Activated CD8-positive, alpha-beta T cell treated with anti-CD3 and anti-CD28 coated beads for 36 hours (primary cell): ENCODE measurements around the gene ST8SIA2. TPM values are rescaled to one million over a fixed set of nuclear protein-coding genes. Genes with fewer than 3 reads are reported as not detected.

Experiments used
- ATAC-seq: fragments of 200-7000 bp; cut with Tn5 transposase; one replicate; pipeline ENCODE4 v1.10.0; 2021; ENCODE audit warnings: mild to moderate bottlenecking, moderate library complexity
- CTCF ChIA-PET: fragments of 350-600 bp; sonication (Branson Sonifier 250); formaldehyde crosslinking; loops from one replicate; lab custom pipeline; 2021; ENCODE audit warnings: antibody characterized with exemption; lab: Charles Lee
- POLR2A ChIA-PET: fragments of 350-600 bp; sonication (Branson Sonifier 250); formaldehyde crosslinking; loops from one replicate; lab custom pipeline; 2021; ENCODE audit warnings: antibody characterized with exemption; lab: Charles Lee
- DNase-seq: peaks from one replicate; pipeline ENCODE4 v3.0.0-alpha.2; 2020
- H3K27ac Mint-ChIP-seq: one replicate; pipeline ENCODE4 v1.8.0; 2021; ENCODE audit warnings: mild to moderate bottlenecking, mixed read lengths
- H3K27me3 Mint-ChIP-seq: one replicate; pipeline ENCODE4 v1.8.0; 2021; ENCODE audit warnings: mixed read lengths
- H3K36me3 Mint-ChIP-seq: one replicate; pipeline ENCODE4 v1.8.0; 2021; ENCODE audit warnings: low read depth, mixed read lengths
- H3K4me1 Mint-ChIP-seq: one replicate; pipeline ENCODE4 v1.8.0; 2021; ENCODE audit warnings: low read depth, mixed read lengths
- H3K4me3 Mint-ChIP-seq: one replicate; pipeline ENCODE4 v1.8.0; 2021; ENCODE audit warnings: mild to moderate bottlenecking, moderate library complexity, mixed read lengths
- H3K9me3 Mint-ChIP-seq: one replicate; pipeline ENCODE4 v1.8.0; 2021; ENCODE audit warnings: mixed read lengths
- CTCF ChIP-seq: fragments of 200-600 bp; IDR thresholded peaks from one replicate; pipeline ENCODE4 v1.8.0; 2022; ENCODE audit warnings: antibody characterized with exemption, mild to moderate bottlenecking
- intact Hi-C: fragments of 100-400 bp; cut with micrococcal nuclease; formaldehyde crosslinking; loops from one replicate; pipeline ENCODE4 v1.10.0; 2022
- total RNA-seq, 2 experiments: library from RNA; stranded (reverse); gene quantifications; one replicate each; pipeline ENCODE4 v1.2.3, GENCODE V29; 2021

Gene ST8SIA2
- total RNA-seq, 2 experiments from 2014 or later = not detected

DNA sequence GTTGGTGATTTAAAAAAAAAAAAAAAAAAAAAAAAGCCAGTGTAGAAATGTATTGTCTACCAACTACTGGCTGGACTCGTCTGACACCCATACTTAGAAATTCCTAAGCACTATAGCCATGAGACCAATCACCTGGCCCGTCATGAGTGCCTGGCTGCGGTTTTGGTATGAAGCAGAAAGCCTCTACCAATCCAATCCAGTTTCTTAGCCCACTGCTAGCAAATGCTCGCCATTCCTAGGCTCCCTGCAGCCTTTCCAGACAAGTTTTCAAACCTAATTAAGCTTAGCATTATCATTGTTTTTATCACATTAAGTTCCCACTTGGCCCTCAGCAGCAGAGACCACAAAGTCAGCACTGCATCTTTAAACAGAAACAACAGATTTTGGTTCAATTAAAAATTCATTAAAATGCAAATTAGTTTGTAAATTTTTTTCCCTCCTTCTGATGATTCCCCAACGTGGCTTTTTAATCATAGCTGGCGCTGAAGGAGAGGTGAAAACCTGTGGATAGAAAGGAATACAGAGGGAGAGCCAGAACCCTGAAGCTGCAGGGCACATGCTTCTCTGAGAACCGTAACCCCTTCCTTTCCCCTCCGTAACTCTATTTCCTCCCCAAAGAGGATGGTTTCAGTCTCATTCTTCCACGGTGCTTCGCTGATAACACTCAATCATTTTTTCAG lies 32.2 kb upstream of the ST8SIA2 start:
- peaks cover 14% of the 10 kb centered on the region for H3K27me3 Mint-ChIP-seq
- POLR2A ChIA-PET = no interaction called here
- ATAC-seq = no peak

DNA sequence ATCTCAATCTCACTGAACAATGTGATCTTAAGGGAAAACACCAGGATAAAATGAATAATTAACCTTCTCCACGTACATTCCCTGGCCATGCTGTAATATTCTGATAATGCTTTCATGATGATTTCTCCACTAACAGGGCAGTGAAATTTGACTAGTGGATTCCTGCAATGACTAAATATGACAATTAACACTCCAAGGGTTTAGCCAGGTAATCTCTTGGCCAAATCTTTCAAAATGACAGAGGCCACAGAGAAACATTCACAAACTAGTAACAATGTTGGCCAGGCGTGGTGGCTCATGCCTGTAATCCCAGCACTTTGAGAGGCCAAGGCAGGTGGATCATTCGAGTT lies 31.7 kb upstream of the ST8SIA2 start:
- no peak for ATAC-seq
- intact Hi-C loops = no loop called here
- H3K27ac Mint-ChIP-seq = no peak overlapping the region
- H3K9me3 Mint-ChIP-seq = no peaks in the 10 kb centered on the region
- no peak for TF ChIP-seq CTCF
- DNase-seq = no peak
- CTCF ChIA-PET = no interaction called here
- H3K27me3 Mint-ChIP-seq = peaks cover 11% of the 10 kb centered on the region
- H3K4me3 Mint-ChIP-seq = no peak overlapping the region
- H3K36me3 Mint-ChIP-seq = no peaks in the 10 kb centered on the region
- POLR2A ChIA-PET = no interaction called here
- H3K4me1 Mint-ChIP-seq = no peaks in the 10 kb centered on the region

More for the DNA sequence above, 32.2 kb upstream of the ST8SIA2 start:
- intact Hi-C loops = no loop called here
- Mint-ChIP-seq H3K9me3 (no peaks in the 10 kb centered on the region), H3K36me3 (no peaks in the 10 kb centered on the region), H3K4me1 (no peaks in the 10 kb centered on the region), H3K27ac (no peak overlapping the region), H3K4me3 (no peak overlapping the region)
- no peak for TF ChIP-seq CTCF
- CTCF ChIA-PET = no interaction called here
- DNase-seq = no peak

DNA sequence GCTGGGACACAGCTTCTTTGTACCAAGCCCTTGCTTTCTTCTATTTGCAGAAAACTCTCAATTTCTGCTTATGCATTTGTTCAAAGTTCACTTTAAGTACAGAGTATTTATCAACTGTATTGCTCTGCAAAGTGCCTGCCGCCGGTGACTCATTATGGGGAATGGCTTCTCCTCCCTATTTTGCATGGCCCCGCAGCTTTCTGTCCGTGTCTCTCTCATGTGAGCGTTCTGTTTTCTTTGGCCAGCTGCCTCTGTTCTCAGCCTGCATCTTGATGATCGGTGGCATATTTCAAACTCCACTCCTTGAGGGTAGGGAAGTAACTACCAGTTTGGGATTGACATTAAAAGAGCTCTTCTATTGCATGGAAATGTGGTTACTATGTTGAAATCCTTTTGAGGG lies 28.6 kb upstream of the ST8SIA2 start:
- ChIA-PET CTCF (interaction anchor here (1.3 kb wide), 1 partner anchor 18 kb away, joined by 3 read pairs; no protein-coding TSS in a partner anchor), POLR2A (no interaction called here)
- Mint-ChIP-seq H3K9me3 (no peaks in the 10 kb centered on the region), H3K27me3 (peaks cover 4% of the 10 kb centered on the region), H3K4me3 (no peak overlapping the region), H3K36me3 (no peaks in the 10 kb centered on the region), H3K27ac (no peak overlapping the region), H3K4me1 (no peaks in the 10 kb centered on the region)
- intact Hi-C loops = no loop called here
- ATAC-seq (no peak), DNase-seq (no peak)
- no peak for TF ChIP-seq CTCF

- ChIA-PET POLR2A (no interaction called here), CTCF (interaction anchor here (1.3 kb wide), 1 partner anchor 19 kb away, joined by 3 read pairs; no protein-coding TSS in a partner anchor)
- intact Hi-C loops = no loop called here
- Mint-ChIP-seq H3K4me3 (no peak overlapping the region), H3K36me3 (no peaks in the 10 kb centered on the region), H3K4me1 (no peaks in the 10 kb centered on the region), H3K27me3 (peaks cover 2% of the 10 kb centered on the region), H3K27ac (no peak overlapping the region), H3K9me3 (no peaks in the 10 kb centered on the region)
- DNase-seq (no peak), ATAC-seq (no peak)
- no peak for TF ChIP-seq CTCF
Observed at GRCh38 chr15:92365906-92366305, 27.8 kb upstream of the ST8SIA2 start.

- Mint-ChIP-seq H3K27me3 (peaks cover 2% of the 10 kb centered on the region), H3K9me3 (no peaks in the 10 kb centered on the region), H3K27ac (no peak overlapping the region), H3K4me3 (no peak overlapping the region), H3K4me1 (no peaks in the 10 kb centered on the region), H3K36me3 (no peaks in the 10 kb centered on the region)
- TF ChIP-seq CTCF = no peak
- DNase-seq = no peak
- ChIA-PET POLR2A (no interaction called here), CTCF (no interaction called here)
- no peak for ATAC-seq
- intact Hi-C loops = no loop called here
Observed at GRCh38 chr15:92366381-92366780, 27.3 kb upstream of the ST8SIA2 start.
